Transverse colon (tissue), 4 donors: Measurements from ENCODE around the gene SART1. TPM values are rescaled to one million over a fixed set of nuclear protein-coding genes. Genes with fewer than 3 reads are reported as not detected.
A peak's percentile ranks its signal among the peaks of the same experiment; 100 is the strongest.
"Not testable (repeated sequence)": the region's sequence is repeated elsewhere in the genome, so short reads cannot be mapped to it uniquely, and the experiment has no call there.

Source experiments
- DNase-seq: peaks from one replicate; pipeline ENCODE4 v3.0.0-alpha.2; 2019
- H3K27ac ChIP-seq, 4 donors: fragments of 200-600 bp; sonication (generic); 2 replicates each; pipeline ENCODE4 v1.5.1; 2016 to 2018; ENCODE audit warnings: inconsistent platforms in 4 of 4
- H3K27me3 ChIP-seq: fragments of 200-600 bp; sonication (generic); 2 replicates; pipeline ENCODE4 v1.5.1; 2017; ENCODE audit warnings: inconsistent platforms
- H3K36me3 ChIP-seq, 4 donors: fragments of 200-600 bp; sonication (generic); 2 replicates each; pipeline ENCODE4 v1.5.1; 2017 to 2019; ENCODE audit warnings: inconsistent platforms in 4 of 4
- H3K4me1 ChIP-seq, 4 donors: fragments of 200-600 bp; sonication (generic); 2 replicates each; pipeline ENCODE4 v1.5.1; 2017 to 2020; ENCODE audit warnings: inconsistent platforms in 4 of 4
- H3K4me3 ChIP-seq, 4 donors: fragments of 200-600 bp; sonication (generic); 1 replicate in 1 of 4; 2 replicates in 3 of 4; pipeline versions ENCODE4 v1.5.1 to v1.6.1; 2017 to 2019; ENCODE audit warnings: inconsistent platforms in 4 of 4
- H3K9me3 ChIP-seq, 2 donors: fragments of 200-600 bp; sonication (generic); 2 replicates each; pipeline ENCODE4 v1.5.1; 2017 to 2019; ENCODE audit warnings: inconsistent platforms in 2 of 2
- CTCF ChIP-seq, 5 experiments: fragments of 200-600 bp in 3 of 5; fragments of 450-650 bp in 2 of 5; sonication (generic) in 3 of 5; IDR thresholded peaks; 1 replicate in 2 of 5; 2 replicates in 3 of 5; pipeline ENCODE4 v1.5.1; 2016 to 2017; ENCODE audit warnings: antibody characterized with exemption in 5 of 5, inconsistent platforms in 3 of 5, mild to moderate bottlenecking in 2 of 5, moderate library complexity in 1 of 5
- EP300 ChIP-seq: sonication (generic); formaldehyde crosslinking; IDR thresholded peaks from one replicate; pipeline ENCODE4 v1.6.1; 2017; ENCODE audit warnings: antibody characterized with exemption, low read depth
- POLR2A ChIP-seq: fragments of 450-650 bp; IDR thresholded peaks from one replicate; pipeline ENCODE4 v1.6.1; 2016; ENCODE audit warnings: antibody characterized with exemption, mild to moderate bottlenecking, moderate library complexity
- POLR2AphosphoS5 ChIP-seq, 3 donors: sonication (generic); formaldehyde crosslinking; IDR thresholded peaks; one replicate each; pipeline ENCODE4 v1.6.1; 2016; ENCODE audit warnings: antibody characterized with exemption in 3 of 3
- whole genome bisulfite sequencing, 2 donors: methylation state at CpG; one replicate each; pipeline ENCODE4 v1.1.5; 2018; ENCODE audit warnings: low coverage in 1 of 2; 5-methylcytosine and 5-hydroxymethylcytosine counted together
- in situ Hi-C, 4 donors: fragments of 200-750 bp; cut with MboI; loops; one replicate each; pipeline versions ENCODE4 v1.15.0 to v1.15.1; 2017; ENCODE audit warnings: low sequenced_read_pairs in 3 of 4, low pct_ligation_motif_present in 1 of 4, low pct_unique_long_range_greater_than_20kb in 1 of 4
- intact Hi-C: fragments of 100-400 bp; cut with DNase I; formaldehyde crosslinking; loops from one replicate; pipeline ENCODE4 v1.15.1; 2023; ENCODE audit warnings: low total_unique reads
- total RNA-seq, 4 donors: library from RNA; depleted of rRNA; stranded (reverse); fragments of >200 nt; gene quantifications; one replicate each; pipeline ENCODE4 v1.1.0, GENCODE V29; 2016

SART1 gene
- total RNA-seq, 4 donors from 2014 or later = 31.8 to 76.3 (median 34.3) TPM

GRCh38 chr11:66020618-66021357, 59.3 kb downstream of the SART1 start:
- in situ Hi-C loops (no loop called here), intact Hi-C loops (no loop called here)
- H3K36me3 ChIP-seq = no peaks in the 10 kb centered on the region
- no peak overlapping the region for H3K27ac ChIP-seq
- WGBS, 2 donors = 78 to 87% methylated on average over 3 to 25 of the region's 25 CpGs
- peaks cover 0 to 6% (median 6%) of the 10 kb centered on the region in 4 donors for H3K4me1 ChIP-seq
- peaks cover 11% of the 10 kb centered on the region for H3K27me3 ChIP-seq
- no peaks in the 10 kb centered on the region for H3K9me3 ChIP-seq
- peak; percentile 29 for DNase-seq
- TF ChIP-seq POLR2A = no peak
- no peak for TF ChIP-seq CTCF (IDR thresholded peaks at IDR 0.05)
- no peak for TF ChIP-seq POLR2AphosphoS5 (IDR thresholded peaks at IDR 0.05)
- TF ChIP-seq EP300 = no peak
- no peak overlapping the region for H3K4me3 ChIP-seq

GRCh38 chr11:66022401-66023185, 61.1 kb downstream of the SART1 start:
- in situ Hi-C loops = no loop called here
- Histone ChIP-seq H3K4me3 (peak overlapping the region in 1 of 4 donors; percentile 19), H3K9me3 (no peaks in the 10 kb centered on the region), H3K4me1 (peaks cover 0 to 6% (median 6%) of the 10 kb centered on the region in 4 donors), H3K27me3 (peaks cover 11% of the 10 kb centered on the region), H3K27ac (no peak overlapping the region), H3K36me3 (no peaks in the 10 kb centered on the region)
- TF ChIP-seq CTCF (IDR thresholded peaks at IDR 0.05) (peak; percentile 88 to 98 (median 97)), EP300 (no peak)
- intact Hi-C loops = no loop called here
- peak; percentile 80 for DNase-seq
- WGBS, 2 donors = 13 to 18% methylated on average over 3 to 43 of the region's 46 CpGs

- H3K4me1 ChIP-seq, H3K36me3 ChIP-seq, DNase-seq, in situ Hi-C loops, H3K4me3 ChIP-seq, intact Hi-C loops, H3K9me3 ChIP-seq, H3K27ac ChIP-seq: not testable (repeated sequence)
- H3K27me3 ChIP-seq = peaks cover 14% of the 10 kb centered on the region
- 72% methylated on average over 5 of the region's 5 CpGs; no CpG with 5 or more reads in 1 of the 2 donors for WGBS, 2 donors
Observed at GRCh38 chr11:66023186-66023440, 61.6 kb downstream of the SART1 start.

GRCh38 chr11:66026017-66026529, 64.5 kb downstream of the SART1 start, which contains the start of gene CATSPER1:
Gene CATSPER1 (minus strand): TSS chr11:66026479. CDS start chr11:66026379, 100 bp downstream.
- no peak for DNase-seq
- Histone ChIP-seq H3K4me1 (peaks cover 0 to 6% (median 6%) of the 10 kb centered on the region in 4 donors), H3K27me3 (peaks cover 14% of the 10 kb centered on the region), H3K4me3 (no peak within 1 kb of the TSS), H3K9me3 (no peaks in the 10 kb centered on the region), H3K27ac (no peak within 1 kb of the TSS), H3K36me3 (no peaks in the 10 kb centered on the region)
- intact Hi-C loops = no loop called here
- in situ Hi-C loops = no loop called here
- WGBS, 2 donors = 87% methylated on average over 18 of the region's 18 CpGs; no CpG with 5 or more reads in 1 of the 2 donors
- no peak for TF ChIP-seq POLR2A
- no peak for TF ChIP-seq CTCF (IDR thresholded peaks at IDR 0.05)

Other genes with a start within 250 kb of the SART1 start
- 100 to 1,000 TPM in 1 of 4 donors, 10 to 100 TPM in 3; 51.6 to 203 (median 74.1) TPM for gene KAT5, start 249.5 kb upstream of the SART1 start, total RNA-seq
- 100 to 1,000 TPM in 2 of 4 donors, 10 to 100 TPM in 2; 70.2 to 231 (median 111) TPM for gene RNASEH2C, start 240.9 kb upstream of the SART1 start, total RNA-seq
- 10 to 100 TPM; 24.9 to 33.7 (median 28.2) TPM for gene AP5B1, start 180.8 kb upstream of the SART1 start, total RNA-seq
- gene OVOL1, start 174.7 kb upstream of the SART1 start, total RNA-seq = 10 to 100 TPM; 19.9 to 44.8 (median 33.8) TPM
- gene SNX32, start 127.8 kb upstream of the SART1 start, total RNA-seq = 10 to 100 TPM in 1 of 4 donors, 1 to 10 TPM in 1, under 1 TPM in 1, not detected in 1; 0.60 to 10.0 (median 1.6) TPM
- gene CFL1, start 103.6 kb upstream of the SART1 start, total RNA-seq = 1,000 to 10,000 TPM; 1,308 to 1,852 (median 1,703) TPM
- 100 to 1,000 TPM in 1 of 4 donors, 10 to 100 TPM in 3; 58.3 to 191 (median 81.2) TPM for gene MUS81, start 101.3 kb upstream of the SART1 start, total RNA-seq
- gene EFEMP2, start 88.9 kb upstream of the SART1 start, total RNA-seq = 10 to 100 TPM; 15.2 to 34.4 (median 25.1) TPM
- 1 to 10 TPM in 2 of 4 donors, not detected in 2; 1.1 to 1.8 TPM for gene CTSW, start 81.9 kb upstream of the SART1 start, total RNA-seq
- gene FIBP, start 73.3 kb upstream of the SART1 start, total RNA-seq = 10 to 100 TPM; 53.4 to 82.6 (median 75.9) TPM
- gene CCDC85B, start 71.1 kb upstream of the SART1 start, total RNA-seq = 100 to 1,000 TPM in 1 of 4 donors, 10 to 100 TPM in 2, 1 to 10 TPM in 1; 7.9 to 140 (median 23.1) TPM
- gene FOSL1, start 61.3 kb upstream of the SART1 start, total RNA-seq = 10 to 100 TPM in 1 of 4 donors, 1 to 10 TPM in 1, not detected in 2; 1.2 to 11.6 TPM
- gene C11orf68, start 42.7 kb upstream of the SART1 start, total RNA-seq = 10 to 100 TPM; 15.2 to 59.5 (median 22.8) TPM
- 10 to 100 TPM; 15.7 to 63.2 (median 57.0) TPM for gene DRAP1, start 42.3 kb upstream of the SART1 start, total RNA-seq
- not detected for gene TSGA10IP, start 16.3 kb upstream of the SART1 start, total RNA-seq
- 10 to 100 TPM; 14.6 to 82.6 (median 31.2) TPM for gene EIF1AD, start 40.4 kb downstream of the SART1 start, total RNA-seq
- 10 to 100 TPM; 27.9 to 79.7 (median 34.0) TPM for gene BANF1, start 40.8 kb downstream of the SART1 start, total RNA-seq
- not detected for gene CST6, start 50.3 kb downstream of the SART1 start, total RNA-seq
- not detected for gene CATSPER1, start 64.7 kb downstream of the SART1 start, total RNA-seq
- not detected for gene GAL3ST3, start 87.4 kb downstream of the SART1 start, total RNA-seq
- gene SF3B2, start 90.6 kb downstream of the SART1 start, total RNA-seq = 100 to 1,000 TPM in 3 of 4 donors, 10 to 100 TPM in 1; 71.8 to 152 (median 137) TPM
- gene PACS1, start 108.5 kb downstream of the SART1 start, total RNA-seq = 10 to 100 TPM in 3 of 4 donors, 1 to 10 TPM in 1; 9.8 to 52.0 (median 27.2) TPM